HT-29 (cell line): ENCODE data around the gene OAT. TPM values are rescaled to one million over a fixed set of nuclear protein-coding genes. Genes with fewer than 3 reads are reported as not detected.

ENCODE experiments used
- DNase-seq: peaks from one replicate; pipeline ENCODE4 v3.0.0-alpha.2; 2015; ENCODE audit warnings: low spot score
- total RNA-seq: library from RNA; depleted of rRNA; stranded (reverse); fragments of >200 nt; shearing (Covaris generic); gene quantifications from 2 replicates; pipeline ENCODE4 v1.2.3, GENCODE V29; 2014; rRNA removed

The OAT gene
- 26.5 and 28.9 TPM in 2 replicates for total RNA-seq

- peak; percentile 97 for DNase-seq
These were observed at the start of gene OAT for GRCh38 chr10:124418726-124419501. Gene OAT, minus strand, starts transcription at chr10:124418923. Its CDS starts 6,752 bp downstream, at chr10:124412171.

DNA sequence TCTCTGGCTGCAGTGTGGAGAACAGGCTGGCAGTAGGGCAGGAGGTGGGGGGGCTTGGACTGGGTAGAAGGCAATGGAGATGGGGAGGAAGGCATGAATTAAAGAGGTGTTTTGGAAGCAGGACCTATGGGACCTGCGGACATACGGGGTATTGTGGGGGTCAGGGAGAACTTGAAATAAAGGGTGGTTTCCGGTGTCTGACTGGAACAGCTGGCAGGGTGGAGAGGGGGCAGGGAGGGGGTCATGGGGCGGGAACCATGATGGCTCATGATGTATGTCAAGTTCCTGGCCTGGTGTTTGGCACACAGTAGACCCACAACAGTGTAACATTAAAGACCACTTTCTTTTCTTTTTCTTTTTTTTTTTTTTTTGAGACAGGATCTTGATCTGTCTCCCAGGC lies 48.4 kb upstream of the OAT start:
- DNase-seq: no peak

GRCh38 chr10:124465777-124466488 lies 47.2 kb upstream of the OAT start:
- no peak for DNase-seq

DNA sequence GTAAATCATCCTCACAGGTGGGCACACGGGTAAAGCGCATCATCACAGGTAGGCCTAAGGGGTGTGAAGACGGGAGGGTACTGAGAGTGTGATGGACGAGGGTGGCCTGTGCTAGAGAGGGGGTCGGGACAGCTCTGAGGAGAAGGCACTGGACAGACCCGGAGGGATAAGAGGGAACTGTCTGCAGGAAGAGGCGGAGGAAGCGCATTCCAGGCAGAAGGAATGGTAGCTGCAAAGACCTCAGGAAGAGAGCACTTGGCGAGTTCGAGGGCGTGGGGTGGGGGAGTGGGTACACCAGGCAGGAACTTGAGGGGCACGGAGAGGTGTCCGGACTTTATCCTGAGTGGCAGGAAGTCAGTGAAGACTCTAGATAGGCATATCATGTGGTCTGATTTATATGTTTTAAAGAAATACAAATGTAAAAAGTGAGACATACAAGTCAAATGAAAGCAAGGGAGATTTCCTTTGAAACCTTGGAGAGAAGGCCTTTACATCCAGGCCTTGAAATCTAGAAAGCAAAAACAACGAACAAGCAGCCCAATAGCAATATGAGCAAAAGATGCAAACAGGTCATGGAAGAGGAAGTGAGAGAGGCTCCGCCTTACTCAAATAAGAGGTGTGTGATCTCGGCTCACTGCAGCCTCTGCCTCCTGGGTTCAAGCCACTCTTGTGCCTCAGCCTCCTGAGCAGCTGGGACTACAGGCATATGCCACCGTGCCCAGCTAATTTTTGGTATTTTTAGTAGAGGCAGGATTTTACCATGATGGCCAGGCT lies 46.5 kb upstream of the OAT start:
- DNase-seq: no peak

- no peak for DNase-seq
These were observed 45.6 kb upstream of the OAT start for GRCh38 chr10:124464028-124464965.

GRCh38 chr10:124462348-124462695 lies 43.6 kb upstream of the OAT start:
- no peak for DNase-seq

DNA sequence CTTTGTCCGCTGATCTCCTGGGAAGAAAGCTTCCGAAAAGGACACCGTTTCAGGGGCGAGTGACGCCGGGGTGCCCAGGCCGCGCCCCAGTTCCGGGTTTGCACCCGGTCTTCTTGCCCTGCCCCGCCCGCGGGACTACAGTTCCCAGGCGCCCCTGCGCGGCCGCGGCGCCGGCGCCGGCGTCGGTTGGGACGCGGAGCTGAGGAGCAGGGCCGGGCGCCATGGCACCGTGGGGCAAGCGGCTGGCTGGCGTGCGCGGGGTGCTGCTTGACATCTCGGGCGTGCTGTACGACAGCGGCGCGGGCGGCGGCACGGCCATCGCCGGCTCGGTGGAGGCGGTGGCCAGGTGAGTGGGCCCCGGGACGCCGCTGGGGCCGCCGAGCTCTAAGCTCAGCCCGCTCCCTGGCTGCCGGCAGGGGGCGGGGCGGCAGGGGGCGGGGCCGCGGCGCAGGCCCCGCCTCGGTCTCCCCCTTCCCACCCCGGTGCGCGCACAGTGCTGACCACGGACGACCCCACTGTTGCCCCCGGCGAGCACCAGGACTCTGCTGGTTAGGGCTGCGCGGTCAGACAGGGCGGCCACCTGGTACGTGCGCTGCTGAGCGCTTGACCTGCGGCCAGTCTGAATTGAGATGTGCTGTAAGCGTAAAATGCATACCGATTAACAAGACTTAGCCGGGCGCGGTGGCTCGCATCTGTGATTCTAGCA lies 43.1 kb upstream of the OAT start, which contains the start of gene LHPP:
Gene LHPP, plus strand, starts transcription at position 182 of the 706 bp plus-strand sequence. Its CDS starts 40 bp downstream, at position 222.
- peak; percentile 79 for DNase-seq

- no peak for DNase-seq
These were observed 41.4 kb upstream of the OAT start for GRCh38 chr10:124460144-124460543.

- DNase-seq: no peak
These were observed 40.7 kb upstream of the OAT start for GRCh38 chr10:124459395-124459794.

DNA sequence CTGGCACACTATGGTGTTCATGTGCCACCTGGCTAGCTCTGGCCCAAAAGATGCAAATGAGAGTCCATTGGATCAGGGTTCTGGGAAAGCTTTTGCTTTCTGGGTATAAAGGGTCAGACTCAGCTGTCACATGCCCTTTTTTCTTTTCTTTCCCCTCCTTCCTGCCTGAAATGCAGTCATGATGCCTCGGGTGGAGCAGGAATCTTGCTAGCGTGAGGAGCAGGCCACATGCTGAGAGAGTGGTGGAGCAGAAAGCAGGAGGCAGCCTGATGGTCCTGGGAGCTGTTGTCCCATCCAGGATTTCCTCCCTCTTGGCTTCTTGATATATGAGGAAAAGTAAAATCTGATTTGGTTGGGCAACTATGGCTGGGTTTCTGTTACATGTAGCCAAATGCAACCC lies 40.2 kb upstream of the OAT start:
- DNase-seq: no peak

DNA sequence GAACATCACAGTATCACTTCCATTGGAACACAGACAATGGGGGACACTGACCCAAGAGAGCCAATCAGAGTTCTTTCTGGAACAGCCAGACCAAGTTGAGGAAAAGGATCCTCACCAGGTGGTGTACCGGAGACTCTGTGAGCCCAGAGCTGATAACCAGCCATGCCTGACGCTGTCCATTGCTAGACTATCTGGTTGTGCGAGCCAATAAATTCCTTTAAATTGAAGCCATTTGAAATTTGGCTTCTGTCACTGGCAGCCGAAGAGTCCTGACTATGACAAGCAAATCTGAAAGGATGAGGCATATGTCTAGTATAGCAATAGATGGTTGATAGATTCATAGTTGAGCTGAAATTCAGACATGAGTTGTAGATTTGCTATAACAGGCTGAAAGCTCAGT lies 39.8 kb upstream of the OAT start:
- no peak for DNase-seq

GRCh38 chr10:124455441-124455840 lies 36.7 kb upstream of the OAT start:
- DNase-seq: no peak

GRCh38 chr10:124453960-124454610 lies 35.4 kb upstream of the OAT start:
- no peak for DNase-seq

DNA sequence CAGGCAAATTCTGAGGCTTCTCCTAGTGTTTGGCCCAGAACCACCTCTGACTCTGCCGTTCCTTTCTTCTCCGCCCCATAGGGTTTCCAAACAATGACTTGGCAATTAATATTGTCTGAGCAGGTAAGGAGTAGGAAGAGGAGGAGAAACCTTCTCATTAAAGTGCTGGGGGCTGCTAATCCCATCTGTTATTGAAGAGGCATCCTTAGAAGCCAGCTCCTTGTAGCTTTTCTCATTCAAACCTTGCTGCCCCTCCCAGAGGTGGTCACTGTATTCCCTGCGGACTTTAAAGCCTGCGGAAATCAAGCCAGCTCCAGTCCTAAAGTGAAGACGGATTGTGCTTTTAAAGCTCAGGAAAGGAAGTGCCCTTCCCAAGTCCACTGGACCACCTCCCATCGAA lies 32.6 kb upstream of the OAT start:
- peak; percentile 8 for DNase-seq

GRCh38 chr10:124450783-124451057 lies 32.0 kb upstream of the OAT start:
- DNase-seq: no peak

DNA sequence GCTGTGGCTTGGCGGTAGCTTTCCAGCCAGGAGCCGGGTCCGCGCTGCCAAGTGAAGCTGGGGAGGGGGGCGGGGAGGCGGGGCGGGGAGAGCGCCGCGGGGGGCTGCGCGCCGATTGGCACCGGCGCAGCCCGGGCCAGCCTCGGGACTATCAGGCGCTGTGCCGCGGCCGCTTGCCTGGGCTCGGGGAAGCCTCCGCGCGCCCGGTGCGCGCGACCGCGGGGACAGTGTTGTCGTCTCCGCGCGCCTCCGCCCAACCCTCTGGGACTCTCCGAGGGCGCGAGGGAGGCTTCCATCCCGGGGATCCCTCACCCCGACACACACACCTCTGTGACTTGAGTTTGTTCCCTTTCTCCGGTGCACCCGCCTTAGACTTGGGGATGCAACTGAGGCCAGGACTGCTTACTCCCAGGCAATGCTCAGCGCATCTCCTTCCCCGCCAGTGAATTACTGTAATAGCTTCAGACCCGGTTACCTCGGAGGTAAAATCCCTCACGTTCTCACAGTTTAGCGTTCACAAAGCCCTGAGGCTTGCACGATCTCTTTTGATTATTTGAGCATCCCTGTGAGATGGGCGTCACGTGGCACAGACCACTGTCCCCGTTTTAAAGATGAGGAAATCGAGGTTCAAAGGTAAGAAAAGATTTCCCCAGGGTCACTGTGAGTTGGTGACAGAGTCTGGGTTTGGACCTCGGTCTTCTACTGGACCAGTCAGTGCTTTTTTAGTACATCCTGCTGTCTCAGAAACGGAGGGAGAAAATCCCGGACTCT lies 31.5 kb upstream of the OAT start, which contains the start of gene NKX1-2:
Gene NKX1-2, minus strand, starts transcription at position 24 of the 771 bp plus-strand sequence. CDS start 92 bp downstream, outside the sequence.
- no peak for DNase-seq

- DNase-seq: no peak
These were observed 30.7 kb upstream of the OAT start for GRCh38 chr10:124449170-124450011.

DNA sequence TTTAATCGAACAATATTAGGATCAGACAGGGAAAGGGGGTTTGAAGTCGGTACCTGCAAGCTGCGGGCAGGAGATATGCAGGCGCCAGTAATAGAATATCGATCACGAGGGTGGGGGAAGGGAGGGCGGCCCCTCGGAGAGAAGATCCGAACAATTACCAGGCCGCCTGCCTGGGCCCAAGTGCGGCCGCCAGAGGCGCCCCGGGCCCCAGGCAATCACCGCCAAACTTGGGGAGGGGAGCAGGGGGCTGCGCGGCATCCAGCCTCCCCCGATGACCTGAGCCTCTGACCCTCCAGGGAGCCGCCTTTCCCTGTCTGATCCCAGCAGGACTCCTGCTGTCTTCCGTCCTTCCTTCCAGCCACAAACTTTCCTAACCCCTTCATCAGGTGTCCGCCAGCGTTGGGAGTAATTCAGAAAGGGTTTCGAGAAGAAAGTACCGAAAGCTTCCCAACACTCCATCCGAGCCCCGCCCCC lies 30.0 kb upstream of the OAT start:
- no peak for DNase-seq
